ENCODE measurements around the gene CGB1.
"Not testable (repeated sequence)": the region's sequence is repeated elsewhere in the genome, so short reads cannot be mapped to it uniquely, and the experiment has no call there.

DNA sequence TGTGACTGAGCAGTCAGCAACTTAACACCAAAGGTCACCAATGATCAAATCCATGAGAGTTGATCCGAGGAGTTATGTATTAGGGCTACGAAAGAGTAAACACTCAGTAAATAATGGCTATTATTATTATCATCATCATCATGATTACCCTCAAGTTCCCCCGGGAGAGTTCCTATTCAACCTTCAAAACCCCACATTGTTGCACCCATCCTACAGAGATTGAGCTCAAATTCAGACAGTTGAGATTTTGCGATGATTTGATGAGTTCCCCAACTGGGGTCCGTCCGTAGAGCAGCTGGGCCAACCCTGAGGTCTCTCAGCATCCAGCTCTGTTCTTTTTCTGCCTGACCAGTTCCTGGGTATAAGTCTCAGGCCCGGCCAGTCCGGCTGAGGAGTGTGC, 1.4 kb upstream of the CGB1 start:
- not testable (repeated sequence) for TF ChIP-seq GRHL2 (CRISPR knock-in tag; IDR thresholded peaks at IDR 0.05; ENCODE audit: insufficient replicate concordance, severe bottlenecking); ELF4 (CRISPR knock-in tag; IDR thresholded peaks at IDR 0.05; ENCODE audit: low read depth); TEAD4 (CRISPR knock-in tag; IDR thresholded peaks at IDR 0.05)
- TF ChIP-seq, protein P1, sequence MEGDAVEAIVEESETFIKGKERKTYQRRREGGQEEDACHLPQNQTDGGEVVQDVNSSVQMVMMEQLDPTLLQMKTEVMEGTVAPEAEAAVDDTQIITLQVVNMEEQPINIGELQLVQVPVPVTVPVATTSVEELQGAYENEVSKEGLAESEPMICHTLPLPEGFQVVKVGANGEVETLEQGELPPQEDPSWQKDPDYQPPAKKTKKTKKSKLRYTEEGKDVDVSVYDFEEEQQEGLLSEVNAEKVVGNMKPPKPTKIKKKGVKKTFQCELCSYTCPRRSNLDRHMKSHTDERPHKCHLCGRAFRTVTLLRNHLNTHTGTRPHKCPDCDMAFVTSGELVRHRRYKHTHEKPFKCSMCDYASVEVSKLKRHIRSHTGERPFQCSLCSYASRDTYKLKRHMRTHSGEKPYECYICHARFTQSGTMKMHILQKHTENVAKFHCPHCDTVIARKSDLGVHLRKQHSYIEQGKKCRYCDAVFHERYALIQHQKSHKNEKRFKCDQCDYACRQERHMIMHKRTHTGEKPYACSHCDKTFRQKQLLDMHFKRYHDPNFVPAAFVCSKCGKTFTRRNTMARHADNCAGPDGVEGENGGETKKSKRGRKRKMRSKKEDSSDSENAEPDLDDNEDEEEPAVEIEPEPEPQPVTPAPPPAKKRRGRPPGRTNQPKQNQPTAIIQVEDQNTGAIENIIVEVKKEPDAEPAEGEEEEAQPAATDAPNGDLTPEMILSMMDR (IDR thresholded peaks at IDR 0.05) = not testable (repeated sequence)
- TF ChIP-seq, protein P2, sequence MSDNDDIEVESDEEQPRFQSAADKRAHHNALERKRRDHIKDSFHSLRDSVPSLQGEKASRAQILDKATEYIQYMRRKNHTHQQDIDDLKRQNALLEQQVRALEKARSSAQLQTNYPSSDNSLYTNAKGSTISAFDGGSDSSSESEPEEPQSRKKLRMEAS (CRISPR knock-in tag; IDR thresholded peaks at IDR 0.05) = not testable (repeated sequence)
- TF ChIP-seq, protein P3, sequence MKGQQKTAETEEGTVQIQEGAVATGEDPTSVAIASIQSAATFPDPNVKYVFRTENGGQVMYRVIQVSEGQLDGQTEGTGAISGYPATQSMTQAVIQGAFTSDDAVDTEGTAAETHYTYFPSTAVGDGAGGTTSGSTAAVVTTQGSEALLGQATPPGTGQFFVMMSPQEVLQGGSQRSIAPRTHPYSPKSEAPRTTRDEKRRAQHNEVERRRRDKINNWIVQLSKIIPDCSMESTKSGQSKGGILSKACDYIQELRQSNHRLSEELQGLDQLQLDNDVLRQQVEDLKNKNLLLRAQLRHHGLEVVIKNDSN (CRISPR knock-in tag; IDR thresholded peaks at IDR 0.05) = not testable (repeated sequence)

Measured in WTC11 (cell line).